IMR-90 (cell line): ENCODE results near the gene GJC2. TPM values are rescaled to one million over a fixed set of nuclear protein-coding genes. Genes with fewer than 3 reads are reported as not detected.
A peak's percentile ranks its signal among the peaks of the same experiment; 100 is the strongest.

ENCODE experiments used
- ATAC-seq: fragments of 200-7000 bp; cut with Tn5 transposase; 2 replicates; pipeline ENCODE4 v1.9.1; 2020; ENCODE audit warnings: low read depth, mild to moderate bottlenecking, moderate library complexity
- BruUV-seq: library from RNA; stranded (reverse); fragments of 400-500 nt; replicated peaks from 2 replicates; lab custom pipeline; 2021; lab: Mats Ljungman, UMichigan
- CTCF ChIA-PET: fragments of 300-600 bp; formaldehyde crosslinking; extraction: SDS; loops from one replicate; lab custom pipeline; 2021; ENCODE audit warnings: antibody characterized with exemption; lab: Yijun Ruan, JAX
- POLR2A ChIA-PET: fragments of 300-600 bp; sonication (Branson Sonifier 250); formaldehyde crosslinking; loops from one replicate; lab custom pipeline; 2022; ENCODE audit warnings: antibody characterized with exemption; ENCODE audit not compliant: unreplicated experiment; lab: Charles Lee
- DNase-seq: peaks from one replicate; pipeline ENCODE4 v3.0.0; 2013
- H2AFZ ChIP-seq: replicated peaks from 2 replicates; pipeline ENCODE3; 2013; ENCODE audit warnings: low read length, mild to moderate bottlenecking; ENCODE audit not compliant: poor library complexity
- H2AK5ac ChIP-seq: 2 replicates; pipeline ENCODE4 v1.6.1; 2013; ENCODE audit warnings: low read depth, low read length, inconsistent platforms
- H2AK9ac ChIP-seq: replicated peaks from 2 replicates; pipeline ENCODE3; 2013; ENCODE audit warnings: mild to moderate bottlenecking, low read depth, low read length, moderate library complexity; ENCODE audit not compliant: poor library complexity
- H2BK120ac ChIP-seq: 2 replicates; pipeline ENCODE4 v1.6.1; 2013; ENCODE audit warnings: low read depth, low read length, inconsistent platforms
- H2BK15ac ChIP-seq: 3 replicates; pipeline ENCODE4 v1.6.1; 2013; ENCODE audit warnings: low read depth, low read length, inconsistent platforms
- H2BK20ac ChIP-seq: 2 replicates; pipeline ENCODE4 v1.6.1; 2013; ENCODE audit warnings: low read depth, mild to moderate bottlenecking, inconsistent platforms, low read length, moderate library complexity
- H2BK5ac ChIP-seq: 2 replicates; pipeline ENCODE4 v1.6.1; 2013; ENCODE audit warnings: mild to moderate bottlenecking, low read depth, low read length, inconsistent platforms; ENCODE audit not compliant: poor library complexity, severe bottlenecking
- H3K14ac ChIP-seq: replicated peaks from 2 replicates; pipeline ENCODE4 v1.6.1; 2013; ENCODE audit warnings: low read depth, low read length, inconsistent platforms
- H3K18ac ChIP-seq: 2 replicates; pipeline ENCODE4 v1.6.1; 2013; ENCODE audit warnings: low read depth, low read length, control low read depth
- H3K23ac ChIP-seq: 2 replicates; pipeline ENCODE4 v1.6.1; 2013; ENCODE audit warnings: low read depth, low read length, inconsistent platforms
- H3K27ac ChIP-seq: 2 replicates; pipeline ENCODE4 v1.5.1; 2013; ENCODE audit warnings: mild to moderate bottlenecking, control low read depth, low read length; ENCODE audit not compliant: insufficient read depth
- H3K27me3 ChIP-seq: 2 replicates; pipeline ENCODE4 v1.6.1; 2013; ENCODE audit warnings: low read length; ENCODE audit not compliant: control insufficient read depth, insufficient read depth
- H3K36me3 ChIP-seq: 2 replicates; pipeline ENCODE4 v1.6.1; 2013; ENCODE audit warnings: low read length, mixed read lengths; ENCODE audit not compliant: control insufficient read depth, insufficient read depth
- H3K4ac ChIP-seq: 2 replicates; pipeline ENCODE4 v1.6.1; 2013; ENCODE audit warnings: low read depth, low read length, inconsistent platforms
- H3K4me1 ChIP-seq: 2 replicates; pipeline ENCODE4 v1.6.1; 2013; ENCODE audit warnings: low read length, mixed read lengths; ENCODE audit not compliant: control insufficient read depth, insufficient read depth
- H3K4me2 ChIP-seq: 2 replicates; pipeline ENCODE4 v1.6.1; 2013; ENCODE audit warnings: low read depth, mild to moderate bottlenecking, control low read depth, low read length, moderate library complexity
- H3K4me3 ChIP-seq: 2 replicates; pipeline ENCODE4 v1.5.1; 2013; ENCODE audit warnings: low read depth, mild to moderate bottlenecking, control low read depth, low read length, moderate library complexity; ENCODE audit not compliant: insufficient read depth
- H3K56ac ChIP-seq: 2 replicates; pipeline ENCODE4 v1.6.1; 2013; ENCODE audit warnings: low read length, inconsistent platforms; ENCODE audit not compliant: insufficient read depth; ENCODE audit errors: extremely low read depth
- H3K79me1 ChIP-seq, 2 experiments: 2 replicates each; pipeline ENCODE4 v1.6.1; 2013; ENCODE audit warnings: low read length in 2 of 2, inconsistent platforms in 1 of 2, low read depth in 1 of 2
- H3K9ac ChIP-seq: 2 replicates; pipeline ENCODE4 v1.6.1; 2013; ENCODE audit warnings: low read depth, low read length, control low read depth
- H3K9me1 ChIP-seq: 2 replicates; pipeline ENCODE4 v1.6.1; 2013; ENCODE audit warnings: low read length, inconsistent platforms; ENCODE audit not compliant: insufficient read depth
- H3K9me3 ChIP-seq: 2 replicates; pipeline ENCODE4 v1.6.1; 2013; ENCODE audit warnings: low read length; ENCODE audit not compliant: control insufficient read depth, insufficient read depth
- H4K20me1 ChIP-seq: 2 replicates; pipeline ENCODE4 v1.6.1; 2013; ENCODE audit warnings: low read length, inconsistent platforms; ENCODE audit not compliant: insufficient read depth
- H4K5ac ChIP-seq: 2 replicates; pipeline ENCODE4 v1.6.1; 2013; ENCODE audit warnings: mild to moderate bottlenecking, low read depth, low read length, control low read depth
- H4K8ac ChIP-seq, 2 experiments: 2 replicates each; pipeline ENCODE4 v1.6.1; 2013; ENCODE audit warnings: low read depth in 2 of 2, low read length in 2 of 2, control low read depth in 1 of 2, inconsistent platforms in 1 of 2
- H4K91ac ChIP-seq: 2 replicates; pipeline ENCODE4 v1.6.1; 2013; ENCODE audit warnings: low read depth, low read length, inconsistent platforms; ENCODE audit not compliant: insufficient read depth
- FOS ChIP-seq: fragments of 150-350 bp; IDR thresholded peaks from 2 replicates; pipeline ENCODE4 v1.6.1; 2016; ENCODE audit warnings: low read depth, low read length
- MXI1 ChIP-seq: IDR thresholded peaks from 2 replicates; pipeline ENCODE4 v1.6.1; 2012; ENCODE audit warnings: low read depth, mild to moderate bottlenecking, low read length, moderate library complexity, borderline replicate concordance
- RAD21 ChIP-seq: IDR thresholded peaks from 2 replicates; pipeline ENCODE4 v1.6.1; 2012; ENCODE audit warnings: low read length, improper control_type of control experiment
- RFX5 ChIP-seq: IDR thresholded peaks from 2 replicates; pipeline ENCODE4 v1.8.0; 2012; ENCODE audit warnings: low read depth, mild to moderate bottlenecking, low read length, moderate library complexity
- WGBS, 2 experiments: methylation state at CpG; one replicate each; pipeline versions ENCODE4 v1.1.5 to v1.1.7; 2013; ENCODE audit warnings: missing lambda C conversion rate in 2 of 2; ENCODE audit not compliant: insufficient read length in 1 of 2; ENCODE audit errors: extremely low coverage in 2 of 2; 5-methylcytosine and 5-hydroxymethylcytosine counted together
- dilution Hi-C: fragments of 300-500 bp; cut with HindIII; formaldehyde crosslinking; loops from one replicate; pipeline ENCODE4 v1.14.3; 2018; ENCODE audit warnings: low sequenced_read_pairs; ENCODE audit not compliant: unreplicated experiment
- in situ Hi-C: fragments of 300-500 bp; cut with MboI; formaldehyde crosslinking; loops from 3 replicates; pipeline ENCODE4 v1.14.3; 2019; ENCODE audit warnings: low sequenced_read_pairs, inconsistent platforms, mixed read lengths
- intact Hi-C: fragments of 100-400 bp; cut with micrococcal nuclease; formaldehyde crosslinking; loops from 2 replicates; pipeline ENCODE4 v1.10.0; 2022
- polyA plus RNA-seq, 3 experiments: library from polyadenylated mRNA; depleted of rRNA; stranded (reverse); fragments of >200 nt; gene quantifications; 2 replicates each; pipeline ENCODE4 v1.2.3, GENCODE V29; 2012; ENCODE audit warnings: low replicate concordance in 1 of 3
- total RNA-seq: library from RNA; depleted of rRNA; stranded (reverse); fragments of >200 nt; gene quantifications from 2 replicates; pipeline ENCODE4 v1.2.3, GENCODE V29; 2012
- TF ChIP-seq, protein P1 (sequence below): fragments of 150-350 bp; IDR thresholded peaks from 2 replicates; pipeline ENCODE4 v1.6.1; 2017; ENCODE audit warnings: mild to moderate bottlenecking, antibody characterized with exemption, low read length, low read depth

GJC2 gene
- total and polyA plus RNA-seq, 2 of the 4 experiments (the other 2 are of a cell fraction): 1.1 to 1.7 TPM

DNA sequence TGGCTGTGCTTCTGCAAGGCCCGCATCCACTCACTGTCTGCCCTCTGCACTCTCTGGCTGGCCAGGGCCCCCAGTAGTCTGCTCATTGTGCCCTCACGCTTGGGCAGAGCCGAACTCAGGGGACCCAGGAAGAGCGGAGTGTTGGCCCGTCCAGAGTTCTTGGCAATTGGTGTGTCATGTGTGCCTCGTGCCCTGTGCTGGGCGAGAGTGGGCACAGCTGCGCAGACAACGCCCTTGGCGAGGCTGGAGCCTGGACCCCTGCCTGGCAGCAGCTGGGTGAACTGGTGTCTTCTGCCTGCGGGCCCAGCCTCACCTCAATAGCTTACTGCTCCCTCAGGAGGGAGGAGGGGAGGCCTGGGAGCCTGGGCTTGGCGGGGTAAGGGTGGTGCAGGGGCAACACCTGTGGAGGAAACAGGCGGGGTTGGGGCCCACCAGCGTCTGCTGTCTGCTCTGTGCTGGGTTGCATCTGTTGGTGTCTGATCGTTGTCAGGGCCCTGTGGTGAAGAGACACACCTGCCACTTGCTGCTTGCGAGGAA lies 7.5 kb upstream of the GJC2 start:
- CTCF ChIA-PET: interaction anchor here (1.3 kb wide), 1 partner anchor 146 kb away, joined by 4 read pairs; no protein-coding TSS in a partner anchor
- H3K4ac ChIP-seq: no peak overlapping the region
- H4K5ac ChIP-seq: no peak overlapping the region
- no peaks in the 10 kb centered on the region for H3K9me3 ChIP-seq
- H2BK15ac ChIP-seq: no peak overlapping the region
- H2BK20ac ChIP-seq: no peak overlapping the region
- peaks cover 24% of the 10 kb centered on the region for H3K9me1 ChIP-seq
- no peaks in the 10 kb centered on the region; the same call in 1 of the 2 replicates for H3K27me3 ChIP-seq
- no peak for ATAC-seq
- no TSS peak for BruUV-seq
- TF ChIP-seq RAD21 (no peak), MXI1 (no peak), RFX5 (no peak), FOS (no peak)
- TF ChIP-seq, protein P1, sequence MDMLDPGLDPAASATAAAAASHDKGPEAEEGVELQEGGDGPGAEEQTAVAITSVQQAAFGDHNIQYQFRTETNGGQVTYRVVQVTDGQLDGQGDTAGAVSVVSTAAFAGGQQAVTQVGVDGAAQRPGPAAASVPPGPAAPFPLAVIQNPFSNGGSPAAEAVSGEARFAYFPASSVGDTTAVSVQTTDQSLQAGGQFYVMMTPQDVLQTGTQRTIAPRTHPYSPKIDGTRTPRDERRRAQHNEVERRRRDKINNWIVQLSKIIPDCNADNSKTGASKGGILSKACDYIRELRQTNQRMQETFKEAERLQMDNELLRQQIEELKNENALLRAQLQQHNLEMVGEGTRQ: no peak
- H3K18ac ChIP-seq: no peak overlapping the region
- in situ Hi-C loops (no loop called here), intact Hi-C loops (loop anchor here (5.0 kb wide), 1 partner anchor 40 kb away; the partner anchor contains the start of gene C1orf35), dilution Hi-C loops (no loop called here)
- H2BK120ac ChIP-seq: no peak overlapping the region
- WGBS, 2 experiments: 80% methylated on average over 1 of the region's 16 CpGs; no CpG with 5 or more reads in 1 of the 2 experiments
- H3K79me1 ChIP-seq: peaks cover 0 to 55% of the 10 kb centered on the region in 2 experiments; a peak in 2 of 4 replicates
- no peak overlapping the region for H4K91ac ChIP-seq
- peaks cover 11% of the 10 kb centered on the region for H3K36me3 ChIP-seq
- H3K56ac ChIP-seq: no peak overlapping the region
- H4K8ac ChIP-seq: no peak overlapping the region
- no peak overlapping the region for H3K9ac ChIP-seq
- no peak overlapping the region for H3K23ac ChIP-seq
- peak overlapping the region; percentile 56 for H2AK9ac ChIP-seq
- H2AFZ ChIP-seq: peak overlapping the region; percentile 14
- peaks cover 19% of the 10 kb centered on the region for H3K4me1 ChIP-seq
- H2AK5ac ChIP-seq: no peak overlapping the region; the same call in 1 of the 2 replicates
- H3K4me2 ChIP-seq: peak overlapping the region; percentile 93; the same call in 1 of the 2 replicates
- no peak overlapping the region for H3K4me3 ChIP-seq
- peaks cover 67% of the 10 kb centered on the region for H4K20me1 ChIP-seq
- POLR2A ChIA-PET: no interaction called here
- DNase-seq: no peak
- H3K14ac ChIP-seq: no peak overlapping the region
- H2BK5ac ChIP-seq: no peak overlapping the region
- H3K27ac ChIP-seq: peak overlapping the region; percentile 28; the same call in 1 of the 2 replicates
